GM06990 (cell line): ENCODE results near the gene RNF114.
A peak's percentile ranks its signal among the peaks of the same experiment; 100 is the strongest.

Experiments
- DNase-seq: peaks from one replicate; pipeline ENCODE4 v3.0.0-alpha.2; 2011; ENCODE audit not compliant: insufficient read length; ENCODE audit errors: extremely low read depth
- H3K27me3 ChIP-seq: replicated peaks from 2 replicates; pipeline ENCODE4 v1.6.0; 2011; ENCODE audit warnings: low read length; ENCODE audit not compliant: control insufficient read depth, insufficient read depth
- H3K36me3 ChIP-seq: 2 replicates; pipeline ENCODE4 v1.5.1; 2011; ENCODE audit warnings: low read length; ENCODE audit not compliant: control insufficient read depth, insufficient read depth
- H3K4me3 ChIP-seq: replicated peaks from 2 replicates; pipeline ENCODE4 v1.5.1; 2011; ENCODE audit warnings: low read depth, mild to moderate bottlenecking, control low read depth, low read length
- CTCF ChIP-seq: IDR thresholded peaks from 2 replicates; pipeline ENCODE4 v1.5.1; 2011; ENCODE audit warnings: low read length, control low read depth, mild to moderate bottlenecking, inconsistent platforms; ENCODE audit not compliant: insufficient read depth, poor library complexity, severe bottlenecking

Gene RNF114

GRCh38 chr20:49936153-49937026 lies at the start of gene RNF114:
Gene RNF114, plus strand, starts transcription at chr20:49936397. Its CDS starts 16 bp downstream, at chr20:49936413.
- H3K4me3 ChIP-seq: peak within 1 kb of the TSS; percentile 100
- no peaks in the 10 kb centered on the region for H3K27me3 ChIP-seq
- peak; percentile 90 for DNase-seq
- no peak for TF ChIP-seq CTCF
- peaks cover 7% of the 10 kb centered on the region for H3K36me3 ChIP-seq

GRCh38 chr20:49886571-49887213 lies 49.5 kb upstream of the RNF114 start:
- Histone ChIP-seq H3K27me3 (no peaks in the 10 kb centered on the region), H3K36me3 (peaks cover 42% of the 10 kb centered on the region), H3K4me3 (no peak overlapping the region)
- TF ChIP-seq CTCF: no peak
- no peak for DNase-seq

- H3K36me3 ChIP-seq: peaks cover 36% of the 10 kb centered on the region
- no peaks in the 10 kb centered on the region for H3K27me3 ChIP-seq
- H3K4me3 ChIP-seq: no peak overlapping the region
- TF ChIP-seq CTCF: no peak
- DNase-seq: no peak
Measured at GRCh38 chr20:49887251-49888211, 48.7 kb upstream of the RNF114 start.

GRCh38 chr20:49888212-49889000 lies 47.8 kb upstream of the RNF114 start:
- DNase-seq: no peak
- no peak overlapping the region for H3K4me3 ChIP-seq
- no peaks in the 10 kb centered on the region for H3K27me3 ChIP-seq
- peak; percentile 82 for TF ChIP-seq CTCF
- H3K36me3 ChIP-seq: peaks cover 32% of the 10 kb centered on the region
